Testis (tissue), 3 donors: Measurements from ENCODE around the gene BSPRY. TPM values are rescaled to one million over a fixed set of nuclear protein-coding genes. Genes with fewer than 3 reads are reported as not detected.
A peak's percentile ranks its signal among the peaks of the same experiment; 100 is the strongest.

Experiments used
- DNase-seq: peaks from one replicate; pipeline ENCODE4 v3.0.0-alpha.2; 2019
- H3K27ac ChIP-seq, 2 donors: fragments of 200-600 bp; sonication (generic); one replicate each; pipeline ENCODE4 v1.5.1; 2019
- H3K27me3 ChIP-seq: fragments of 200-600 bp; sonication (generic); one replicate; pipeline ENCODE4 v1.5.1; 2019
- H3K36me3 ChIP-seq: fragments of 200-600 bp; sonication (generic); one replicate; pipeline ENCODE4 v1.5.1; 2017; ENCODE audit warnings: low read depth; ENCODE audit errors: missing control alignments
- H3K4me1 ChIP-seq: fragments of 200-600 bp; sonication (generic); one replicate; pipeline ENCODE4 v1.5.1; 2019
- H3K4me3 ChIP-seq, 2 donors: fragments of 200-600 bp; sonication (generic); one replicate each; pipeline ENCODE4 v1.5.1; 2017 to 2019
- H3K9me3 ChIP-seq: fragments of 200-600 bp; sonication (generic); one replicate; pipeline ENCODE4 v1.5.1; 2017
- POLR2A ChIP-seq: fragments of 450-650 bp; IDR thresholded peaks from one replicate; pipeline ENCODE4 v1.6.1; 2017; ENCODE audit warnings: antibody characterized with exemption, mild to moderate bottlenecking, moderate library complexity
- WGBS, 2 donors: methylation state at CpG; one replicate each; pipeline ENCODE4 v1.1.5; 2018; 5-methylcytosine and 5-hydroxymethylcytosine counted together
- intact Hi-C: fragments of 100-400 bp; cut with DNase I; formaldehyde crosslinking; loops from one replicate; pipeline ENCODE4 v1.15.1; 2023; ENCODE audit warnings: low total_unique reads
- polyA plus RNA-seq: library from polyadenylated mRNA; stranded (reverse); fragments of 350-450 nt; fragmentation: Illumina TruSeq; extraction: RNeasy Lipid Tissue Mini Kit (QIAGEN cat#74804); gene quantifications from one replicate; pipeline ENCODE4 v1.2.3, GENCODE V29; 2014; ENCODE audit warnings: low read depth, low replicate concordance; ENCODE audit not compliant: insufficient read depth
- total RNA-seq, 2 donors: library from RNA; depleted of rRNA; stranded (reverse); fragments of >200 nt; gene quantifications; one replicate each; pipeline ENCODE4 v1.2.3, GENCODE V29; 2016
- TF ChIP-seq, protein P1 (sequence below), 3 experiments: fragments of 450-650 bp in 2 of 3; fragments of 200-600 bp in 1 of 3; sonication (generic) in 1 of 3; IDR thresholded peaks; one replicate each; pipeline ENCODE4 v1.5.1; 2016 to 2019; ENCODE audit warnings: antibody characterized with exemption in 3 of 3, mild to moderate bottlenecking in 2 of 3, moderate library complexity in 1 of 3

The BSPRY gene
- total and polyA plus RNA-seq, 3 donors from 2014 or later: 4.5 to 14.2 (median 8.8) TPM

DNA sequence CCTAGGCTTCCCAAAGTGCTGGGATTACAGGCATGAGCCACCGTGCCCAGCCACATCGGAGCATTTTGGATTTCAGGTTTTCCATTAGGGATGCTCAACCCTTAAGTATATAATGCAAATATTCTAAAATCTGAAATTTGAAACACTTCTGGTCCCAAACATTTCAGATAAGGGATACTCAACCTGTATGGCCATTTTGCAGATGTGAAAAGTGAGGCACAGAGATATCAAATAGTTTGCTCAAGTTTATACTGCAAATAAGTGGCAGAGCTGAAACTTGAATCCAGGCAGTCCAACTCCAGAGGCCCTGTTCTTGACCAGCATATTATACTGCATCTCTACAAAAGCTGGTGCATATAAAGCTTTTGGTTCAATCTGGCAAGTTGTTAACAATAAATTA, 11.6 kb upstream of the BSPRY start:
- Histone ChIP-seq H3K27ac (no peak overlapping the region), H3K4me3 (no peak overlapping the region), H3K4me1 (peaks cover 8% of the 10 kb centered on the region), H3K9me3 (no peaks in the 10 kb centered on the region), H3K36me3 (no peaks in the 10 kb centered on the region), H3K27me3 (no peaks in the 10 kb centered on the region)
- intact Hi-C loops: no loop called here
- no peak for TF ChIP-seq POLR2A
- TF ChIP-seq, protein P1, sequence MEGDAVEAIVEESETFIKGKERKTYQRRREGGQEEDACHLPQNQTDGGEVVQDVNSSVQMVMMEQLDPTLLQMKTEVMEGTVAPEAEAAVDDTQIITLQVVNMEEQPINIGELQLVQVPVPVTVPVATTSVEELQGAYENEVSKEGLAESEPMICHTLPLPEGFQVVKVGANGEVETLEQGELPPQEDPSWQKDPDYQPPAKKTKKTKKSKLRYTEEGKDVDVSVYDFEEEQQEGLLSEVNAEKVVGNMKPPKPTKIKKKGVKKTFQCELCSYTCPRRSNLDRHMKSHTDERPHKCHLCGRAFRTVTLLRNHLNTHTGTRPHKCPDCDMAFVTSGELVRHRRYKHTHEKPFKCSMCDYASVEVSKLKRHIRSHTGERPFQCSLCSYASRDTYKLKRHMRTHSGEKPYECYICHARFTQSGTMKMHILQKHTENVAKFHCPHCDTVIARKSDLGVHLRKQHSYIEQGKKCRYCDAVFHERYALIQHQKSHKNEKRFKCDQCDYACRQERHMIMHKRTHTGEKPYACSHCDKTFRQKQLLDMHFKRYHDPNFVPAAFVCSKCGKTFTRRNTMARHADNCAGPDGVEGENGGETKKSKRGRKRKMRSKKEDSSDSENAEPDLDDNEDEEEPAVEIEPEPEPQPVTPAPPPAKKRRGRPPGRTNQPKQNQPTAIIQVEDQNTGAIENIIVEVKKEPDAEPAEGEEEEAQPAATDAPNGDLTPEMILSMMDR (IDR thresholded peaks at IDR 0.05): no peak
- WGBS, 2 donors: 98 to 100% methylated on average over 2 of the region's 2 CpGs
- DNase-seq: no peak

DNA sequence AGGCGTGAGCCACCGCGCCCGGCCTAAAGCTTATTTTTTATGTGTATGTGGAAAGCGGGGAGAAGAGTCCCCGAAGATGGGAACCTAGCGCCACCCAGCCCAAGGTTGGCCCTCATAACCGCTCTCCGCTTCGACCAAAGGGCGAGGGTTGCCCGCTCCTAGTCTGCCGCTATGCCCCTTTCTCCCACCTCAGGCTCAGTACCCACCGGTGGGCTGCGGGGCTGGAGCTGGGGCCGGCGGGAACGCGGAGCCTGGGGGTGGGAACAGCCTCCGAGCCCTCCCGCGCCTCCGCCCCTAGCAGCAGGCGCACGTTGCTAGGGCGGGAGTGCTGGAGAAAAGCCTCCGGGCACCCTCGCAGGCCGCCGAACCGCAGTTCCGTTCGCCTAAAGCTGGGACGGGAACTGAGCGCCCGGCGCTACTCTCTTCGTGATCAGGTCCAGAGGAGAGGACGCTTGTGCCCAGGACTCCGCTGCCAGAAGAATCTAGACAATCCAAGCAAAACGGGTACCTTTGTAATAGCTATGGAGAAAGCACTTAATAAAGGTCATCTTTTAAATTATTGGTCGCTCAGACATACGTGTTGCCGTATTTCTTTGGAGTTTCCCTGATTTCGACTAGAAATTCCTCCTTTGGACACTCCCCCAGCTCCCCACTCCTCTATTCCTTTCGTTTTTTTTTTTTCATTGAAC, 9.2 kb upstream of the BSPRY start, which contains the start of gene WDR31:
TSS of gene WDR31 (minus strand) at position 265 of the 689 bp plus-strand sequence. CDS start 8,253 bp downstream, outside the sequence.
- intact Hi-C loops: no loop called here
- peak within 1 kb of the TSS; percentile 80 to 86 for H3K27ac ChIP-seq
- WGBS, 2 donors: 0% methylated on average over 9 to 46 of the region's 46 CpGs

DNA sequence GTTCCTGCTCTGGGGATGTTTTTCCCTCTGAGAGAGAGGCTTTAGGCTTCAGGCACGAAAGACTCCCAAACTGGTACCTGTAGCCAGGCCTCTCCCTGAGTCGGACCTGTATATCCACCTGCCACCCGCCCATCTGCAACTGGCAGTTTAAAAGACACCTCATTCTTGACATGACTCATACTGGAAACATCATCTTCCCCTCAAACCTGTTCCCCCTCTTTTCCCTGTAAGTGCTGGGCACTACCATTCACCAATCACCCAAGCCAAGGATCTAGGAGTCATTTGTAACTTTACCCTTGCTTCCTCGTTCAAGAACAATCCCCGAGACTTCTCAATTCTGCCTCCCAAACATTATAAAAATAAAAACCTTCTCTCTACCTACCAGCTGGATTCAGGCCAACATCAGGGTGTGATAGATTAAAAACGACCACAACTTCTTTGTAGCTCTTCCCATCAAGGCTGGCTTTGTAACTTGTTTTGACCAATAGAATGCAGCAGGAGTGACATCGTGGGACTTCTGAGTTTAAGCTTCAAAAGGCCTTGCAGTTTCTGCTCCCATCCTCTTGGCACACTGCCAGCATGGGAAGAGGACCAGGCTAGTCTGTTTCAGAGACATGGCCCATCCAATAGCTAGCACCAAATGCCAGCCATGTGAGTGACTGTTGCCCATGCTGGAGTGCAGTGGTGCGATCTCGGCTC, 7.5 kb upstream of the BSPRY start:
- intact Hi-C loops: no loop called here
- Histone ChIP-seq H3K4me1 (peaks cover 17% of the 10 kb centered on the region), H3K36me3 (no peaks in the 10 kb centered on the region), H3K27ac (no peak overlapping the region), H3K27me3 (no peaks in the 10 kb centered on the region), H3K9me3 (no peaks in the 10 kb centered on the region), H3K4me3 (no peak overlapping the region)
- no peak for DNase-seq
- TF ChIP-seq POLR2A: no peak
- TF ChIP-seq, protein P1 (IDR thresholded peaks at IDR 0.05): no peak
- WGBS, 2 donors: 75 to 82% methylated on average over 8 to 9 of the region's 9 CpGs

More for the DNA sequence above, 9.2 kb upstream of the BSPRY start, which contains the start of gene WDR31:
- Histone ChIP-seq H3K9me3 (no peaks in the 10 kb centered on the region), H3K36me3 (no peaks in the 10 kb centered on the region), H3K4me1 (peaks cover 15% of the 10 kb centered on the region), H3K27me3 (no peaks in the 10 kb centered on the region), H3K4me3 (peak within 1 kb of the TSS; percentile 89 to 95)
- TF ChIP-seq POLR2A: no peak
- TF ChIP-seq, protein P1 (IDR thresholded peaks at IDR 0.05): no peak
- peak; percentile 89 for DNase-seq

DNA sequence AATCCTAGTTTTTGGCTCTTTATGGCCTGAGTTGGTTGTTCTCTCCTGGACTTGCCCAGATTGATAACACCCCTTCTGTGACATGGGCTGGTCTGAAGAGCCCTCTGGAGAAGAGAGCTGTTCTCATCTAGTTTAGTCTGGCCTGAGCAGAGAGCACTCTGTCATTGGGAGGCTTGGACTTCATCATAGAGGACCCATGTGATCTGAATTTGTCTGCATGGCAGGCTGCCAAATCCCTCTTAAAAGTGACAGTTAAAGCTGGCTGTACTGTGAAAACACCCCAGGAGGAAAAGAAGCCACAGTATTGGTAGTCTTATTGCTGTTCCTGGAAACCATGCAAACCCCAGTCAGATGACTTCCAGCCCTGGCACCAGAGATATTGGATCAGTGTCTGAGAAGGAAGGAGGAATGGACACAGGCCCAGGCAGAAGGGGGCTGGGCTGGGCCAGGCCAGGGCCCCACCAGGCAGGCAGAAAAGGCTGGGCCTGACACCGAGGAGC, 5.6 kb upstream of the BSPRY start:
- WGBS, 2 donors: 63 to 64% methylated on average over 1 of the region's 1 CpG

More for the DNA sequence above, 5.6 kb upstream of the BSPRY start:
- Histone ChIP-seq H3K36me3 (no peaks in the 10 kb centered on the region), H3K9me3 (no peaks in the 10 kb centered on the region), H3K4me3 (no peak overlapping the region), H3K27me3 (no peaks in the 10 kb centered on the region), H3K27ac (peak overlapping the region; percentile 52 to 72), H3K4me1 (peaks cover 17% of the 10 kb centered on the region)
- no peak for TF ChIP-seq POLR2A
- TF ChIP-seq, protein P1 (IDR thresholded peaks at IDR 0.05): no peak
- DNase-seq: peak; percentile 87
- intact Hi-C loops: no loop called here
